Left ventricle myocardium inferior (tissue), 1 donor: ENCODE measurements around the gene GOLGA6L7. TPM values are rescaled to one million over a fixed set of nuclear protein-coding genes. Genes with fewer than 3 reads are reported as not detected.
"Not testable (repeated sequence)": the region's sequence is repeated elsewhere in the genome, so short reads cannot be mapped to it uniquely, and the experiment has no call there.

ENCODE experiments used
- DNase-seq: peaks from one replicate; pipeline ENCODE4 v3.0.0-alpha.2; 2020
- H3K27ac ChIP-seq: fragments of 200-600 bp; replicated peaks from 2 replicates; pipeline ENCODE4 v1.8.0; 2021
- H3K27me3 ChIP-seq: fragments of 200-600 bp; 2 replicates; pipeline ENCODE4 v1.8.0; 2021; ENCODE audit warnings: low read depth
- H3K36me3 ChIP-seq: fragments of 200-600 bp; 2 replicates; pipeline ENCODE4 v1.8.0; 2021
- H3K4me1 ChIP-seq: fragments of 200-600 bp; 2 replicates; pipeline ENCODE4 v1.8.0; 2021
- H3K4me3 ChIP-seq: fragments of 200-600 bp; 2 replicates; pipeline ENCODE4 v1.8.0; 2021; ENCODE audit warnings: mild to moderate bottlenecking, moderate library complexity
- H3K9me3 ChIP-seq: fragments of 200-600 bp; replicated peaks from 2 replicates; pipeline ENCODE4 v1.8.0; 2021
- CTCF ChIP-seq: fragments of 200-600 bp; IDR thresholded peaks from 2 replicates; pipeline ENCODE4 v1.8.0; 2021; ENCODE audit warnings: antibody characterized with exemption, mild to moderate bottlenecking, borderline replicate concordance
- intact Hi-C: fragments of 100-400 bp; cut with micrococcal nuclease; formaldehyde crosslinking; loops from one replicate; pipeline ENCODE4 v1.11.0; 2022
- total RNA-seq: library from RNA; stranded (reverse); fragmentation: NEBNext Ultra II Directional; extraction: Animal tissue kit (Norgen Biotek cat#: 25700); gene quantifications from one replicate; pipeline ENCODE4 v1.2.1, GENCODE V29; 2021
- donor health status: DM: no; HTN: yes; CAD: no; lungs with severe emphysema.

Gene GOLGA6L7
- total RNA-seq, 1 donor from 2014 or later, result not detected

- H3K9me3 ChIP-seq, result no peaks in the 10 kb centered on the region
- H3K36me3 ChIP-seq, result no peaks in the 10 kb centered on the region
- intact Hi-C loops, result no loop called here
- H3K27me3 ChIP-seq, result peaks cover 64% of the 10 kb centered on the region
- no peaks in the 10 kb centered on the region for H3K4me1 ChIP-seq
- no peak overlapping the region for H3K27ac ChIP-seq
- no peak for DNase-seq
- no peak overlapping the region for H3K4me3 ChIP-seq
- TF ChIP-seq CTCF, result no peak
Observed at GRCh38 chr15:28875461-28876000, 27.1 kb upstream of the GOLGA6L7 start.

GRCh38 chr15:28873585-28874190 is 25.2 kb upstream of the GOLGA6L7 start:
- TF ChIP-seq CTCF, result no peak
- intact Hi-C loops, result no loop called here

GRCh38 chr15:28873006-28873405 is 24.6 kb upstream of the GOLGA6L7 start:
- no peak for TF ChIP-seq CTCF
- intact Hi-C loops, result no loop called here
- H3K36me3 ChIP-seq, result no peaks in the 10 kb centered on the region
- no peaks in the 10 kb centered on the region for H3K4me1 ChIP-seq
- no peak for DNase-seq
- H3K27me3 ChIP-seq, result peaks cover 52% of the 10 kb centered on the region
- H3K27ac ChIP-seq, result no peak overlapping the region
- no peaks in the 10 kb centered on the region for H3K9me3 ChIP-seq
- no peak overlapping the region for H3K4me3 ChIP-seq

More at GRCh38 chr15:28873585-28874190, 25.2 kb upstream of the GOLGA6L7 start:
- no peak for DNase-seq
- Histone ChIP-seq H3K9me3 (no peaks in the 10 kb centered on the region), H3K27ac (no peak overlapping the region), H3K4me1 (no peaks in the 10 kb centered on the region), H3K36me3 (no peaks in the 10 kb centered on the region), H3K27me3 (peaks cover 56% of the 10 kb centered on the region), H3K4me3 (no peak overlapping the region)

GRCh38 chr15:28871168-28871567 is 22.7 kb upstream of the GOLGA6L7 start:
- intact Hi-C loops, result no loop called here
- no peak for TF ChIP-seq CTCF
- no peak overlapping the region for H3K4me3 ChIP-seq
- no peak for DNase-seq
- H3K9me3 ChIP-seq, result no peaks in the 10 kb centered on the region
- no peaks in the 10 kb centered on the region for H3K4me1 ChIP-seq
- peaks cover 34% of the 10 kb centered on the region for H3K27me3 ChIP-seq
- H3K27ac ChIP-seq, result no peak overlapping the region
- no peaks in the 10 kb centered on the region for H3K36me3 ChIP-seq

GRCh38 chr15:28868744-28869345 is 20.4 kb upstream of the GOLGA6L7 start:
- Histone ChIP-seq H3K27ac (no peak overlapping the region), H3K36me3 (no peaks in the 10 kb centered on the region), H3K9me3 (no peaks in the 10 kb centered on the region), H3K4me1 (no peaks in the 10 kb centered on the region), H3K4me3 (no peak overlapping the region), H3K27me3 (peaks cover 17% of the 10 kb centered on the region)
- TF ChIP-seq CTCF, result no peak
- intact Hi-C loops, result no loop called here
- DNase-seq, result no peak

- DNase-seq, H3K4me3 ChIP-seq, H3K4me1 ChIP-seq, intact Hi-C loops, H3K9me3 ChIP-seq, H3K36me3 ChIP-seq, H3K27me3 ChIP-seq, H3K27ac ChIP-seq: not testable (repeated sequence)
Observed at GRCh38 chr15:28861589-28862293, 13.3 kb upstream of the GOLGA6L7 start.
